22Rv1 (cell line): ENCODE data around the gene PRKCE.

Source experiments
- ZFX ChIP-seq: fragments of 450-650 bp; IDR thresholded peaks from 2 replicates; pipeline ENCODE4 v1.6.1; 2017; ENCODE audit warnings: antibody characterized with exemption, borderline replicate concordance
- TF ChIP-seq, protein P1 (sequence below): fragments of 450-650 bp; IDR thresholded peaks from 2 replicates; pipeline ENCODE4 v1.5.1; 2017; ENCODE audit warnings: mild to moderate bottlenecking

DNA sequence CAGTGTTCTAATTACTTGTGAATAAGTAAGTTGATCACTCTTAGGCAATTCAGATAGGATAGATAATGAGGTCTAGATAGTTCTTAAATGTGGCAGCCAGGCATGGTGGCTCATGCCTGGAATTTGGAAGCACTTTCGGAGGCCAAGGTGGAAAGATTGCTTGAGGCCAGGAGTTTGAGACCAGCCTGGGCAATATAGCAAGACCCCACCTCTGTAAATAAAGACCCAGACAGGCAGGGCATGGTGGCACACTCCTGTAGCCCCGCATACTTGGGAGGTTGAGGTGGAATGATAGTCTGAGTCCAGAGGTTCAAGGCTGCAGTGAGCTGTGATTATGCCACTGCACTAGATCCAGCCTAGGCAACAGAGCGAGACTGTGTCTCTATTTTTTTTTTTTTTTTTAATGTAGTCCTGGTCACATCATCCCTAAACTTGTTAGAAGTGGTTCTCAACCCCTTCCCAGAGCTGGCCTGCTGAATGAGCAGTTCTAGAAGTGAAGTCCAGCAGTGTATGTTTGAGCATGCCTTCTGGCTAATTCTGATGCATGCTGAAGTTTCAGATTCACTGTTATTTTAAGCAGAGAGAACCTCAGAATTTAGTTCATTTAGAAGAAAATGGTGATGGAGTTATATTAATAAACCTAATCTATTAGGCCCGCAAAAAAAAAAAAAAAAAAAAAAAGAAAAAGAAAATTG lies 306.2 kb downstream of the PRKCE start:
- TF ChIP-seq, protein P1, sequence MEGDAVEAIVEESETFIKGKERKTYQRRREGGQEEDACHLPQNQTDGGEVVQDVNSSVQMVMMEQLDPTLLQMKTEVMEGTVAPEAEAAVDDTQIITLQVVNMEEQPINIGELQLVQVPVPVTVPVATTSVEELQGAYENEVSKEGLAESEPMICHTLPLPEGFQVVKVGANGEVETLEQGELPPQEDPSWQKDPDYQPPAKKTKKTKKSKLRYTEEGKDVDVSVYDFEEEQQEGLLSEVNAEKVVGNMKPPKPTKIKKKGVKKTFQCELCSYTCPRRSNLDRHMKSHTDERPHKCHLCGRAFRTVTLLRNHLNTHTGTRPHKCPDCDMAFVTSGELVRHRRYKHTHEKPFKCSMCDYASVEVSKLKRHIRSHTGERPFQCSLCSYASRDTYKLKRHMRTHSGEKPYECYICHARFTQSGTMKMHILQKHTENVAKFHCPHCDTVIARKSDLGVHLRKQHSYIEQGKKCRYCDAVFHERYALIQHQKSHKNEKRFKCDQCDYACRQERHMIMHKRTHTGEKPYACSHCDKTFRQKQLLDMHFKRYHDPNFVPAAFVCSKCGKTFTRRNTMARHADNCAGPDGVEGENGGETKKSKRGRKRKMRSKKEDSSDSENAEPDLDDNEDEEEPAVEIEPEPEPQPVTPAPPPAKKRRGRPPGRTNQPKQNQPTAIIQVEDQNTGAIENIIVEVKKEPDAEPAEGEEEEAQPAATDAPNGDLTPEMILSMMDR = no peak
- no peak for TF ChIP-seq ZFX
